HCT116 (cell line): ENCODE data around the gene TBC1D8.

ENCODE experiments used
- CBX3 ChIP-seq: IDR thresholded peaks from 2 replicates; pipeline ENCODE4 v1.6.1; 2012; ENCODE audit warnings: low read depth
- CEBPB ChIP-seq: IDR thresholded peaks from 2 replicates; pipeline ENCODE4 v1.6.1; 2012; ENCODE audit warnings: low read depth
- CTCF ChIP-seq, 3 experiments: fragments of 200-600 bp in 1 of 3; sonication (generic) in 1 of 3; IDR thresholded peaks in 2 of 3; conservative IDR thresholded peaks in 1 of 3; 2 replicates each; pipeline ENCODE4 v1.5.1; 2012 to 2017; ENCODE audit warnings: low read depth in 2 of 3, low read length in 2 of 3, antibody characterized with exemption in 1 of 3, borderline replicate concordance in 1 of 3, control low read depth in 1 of 3, mild to moderate bottlenecking in 1 of 3, mixed read lengths in 1 of 3, mixed run types in 1 of 3, moderate library complexity in 1 of 3; ENCODE audit not compliant: insufficient read depth in 1 of 3
- EGR1 ChIP-seq: IDR thresholded peaks from 2 replicates; pipeline ENCODE4 v1.6.1; 2012; ENCODE audit warnings: low read depth
- EZH2 ChIP-seq: fragments of 200-600 bp; sonication (generic); IDR thresholded peaks from 2 replicates; pipeline ENCODE4 v1.6.1; 2017; ENCODE audit warnings: antibody characterized with exemption, mixed run types
- JUND ChIP-seq: IDR thresholded peaks from 2 replicates; pipeline ENCODE4 v1.6.1; 2012
- MAX ChIP-seq: IDR thresholded peaks from 2 replicates; pipeline ENCODE4 v1.6.1; 2012
- POLR2A ChIP-seq: IDR thresholded peaks from 2 replicates; pipeline ENCODE4 v1.7.0; 2011; ENCODE audit warnings: borderline replicate concordance; ENCODE audit not compliant: insufficient read depth, insufficient read length; ENCODE audit errors: extremely low read depth
- POLR2AphosphoS5 ChIP-seq: IDR thresholded peaks from 2 replicates; pipeline ENCODE4 v1.6.1; 2011; ENCODE audit warnings: mild to moderate bottlenecking, low read depth, low read length, moderate library complexity
- RAD21 ChIP-seq: IDR thresholded peaks from 2 replicates; pipeline ENCODE4 v1.6.1; 2012; ENCODE audit warnings: low read depth, mild to moderate bottlenecking
- SRF ChIP-seq: IDR thresholded peaks from 2 replicates; pipeline ENCODE4 v1.6.1; 2012; ENCODE audit warnings: low read depth
- TCF7L2 ChIP-seq: IDR thresholded peaks from 2 replicates; pipeline ENCODE4 v1.7.0; 2011; ENCODE audit warnings: borderline replicate concordance, inconsistent platforms; ENCODE audit not compliant: insufficient read depth, insufficient read length; ENCODE audit errors: extremely low read depth
- YY1 ChIP-seq: IDR thresholded peaks from 2 replicates; pipeline ENCODE4 v1.6.1; 2011; ENCODE audit warnings: low read length, low read depth, moderate library complexity, mild to moderate bottlenecking; ENCODE audit not compliant: insufficient replicate concordance; ENCODE audit errors: extremely low read depth

- TF ChIP-seq YY1 (no peak), CTCF (IDR thresholded peaks at IDR 0.05 in 2 of 3, conservative IDR thresholded peaks at IDR 0.05 in 1 of 3; ENCODE audit: borderline replicate concordance in 1 of 3, insufficient read depth in 1 of 3, low read depth in 2 of 3, low read length in 2 of 3) (no peak), RAD21 (no peak), MAX (no peak), CEBPB (no peak), EZH2 (no peak), POLR2A (no peak), EGR1 (no peak), POLR2AphosphoS5 (no peak), TCF7L2 (no peak), SRF (no peak), CBX3 (no peak), JUND (no peak)
These were observed 1.7 kb downstream of the TBC1D8 start for GRCh38 chr2:101149241-101150192.
